ENCODE measurements around the gene MAGED1.

MAGED1 gene

GRCh38 chrX:51862920-51863319 lies 30.5 kb upstream of the MAGED1 start:
- no peaks in the 10 kb centered on the region for H3K4me1 ChIP-seq (ENCODE audit: control insufficient read depth in 5 of 5, insufficient read depth in 5 of 5, low read length in 5 of 5)
- H3K36me3 ChIP-seq (ENCODE audit: control insufficient read depth in 5 of 5, insufficient read depth in 5 of 5, low read length in 5 of 5), result no peaks in the 10 kb centered on the region
- no peaks in the 10 kb centered on the region for H3K27me3 ChIP-seq (ENCODE audit: control insufficient read depth in 5 of 5, insufficient read depth in 4 of 5, low read length in 5 of 5)
- H3K9me3 ChIP-seq (ENCODE audit: control insufficient read depth in 5 of 5, low read length in 5 of 5), result no peaks in the 10 kb centered on the region
- no peak overlapping the region for H3K9ac ChIP-seq (ENCODE audit: low read length in 5 of 5)
- no peak overlapping the region for H3K27ac ChIP-seq (ENCODE audit: low read depth, low read length)
- no peak overlapping the region for H3K4me3 ChIP-seq (ENCODE audit: low read depth in 1 of 5, low read length in 5 of 5)

GRCh38 chrX:51866210-51866609 lies 27.2 kb upstream of the MAGED1 start:
- no peaks in the 10 kb centered on the region for H3K4me1 ChIP-seq (ENCODE audit: control insufficient read depth in 5 of 5, insufficient read depth in 5 of 5, low read length in 5 of 5)
- peaks cover 0 to 3% (median 0%) of the 10 kb centered on the region in 5 donors for H3K27me3 ChIP-seq (ENCODE audit: control insufficient read depth in 5 of 5, insufficient read depth in 4 of 5, low read length in 5 of 5)
- no peak overlapping the region for H3K9ac ChIP-seq (ENCODE audit: low read length in 5 of 5)
- no peaks in the 10 kb centered on the region for H3K36me3 ChIP-seq (ENCODE audit: control insufficient read depth in 5 of 5, insufficient read depth in 5 of 5, low read length in 5 of 5)
- H3K27ac ChIP-seq (ENCODE audit: low read depth, low read length), result no peak overlapping the region
- no peak overlapping the region for H3K4me3 ChIP-seq (ENCODE audit: low read depth in 1 of 5, low read length in 5 of 5)
- H3K9me3 ChIP-seq (ENCODE audit: control insufficient read depth in 5 of 5, low read length in 5 of 5), result no peaks in the 10 kb centered on the region

GRCh38 chrX:51867626-51868025 lies 25.8 kb upstream of the MAGED1 start:
- no peak overlapping the region for H3K4me3 ChIP-seq (ENCODE audit: low read depth in 1 of 5, low read length in 5 of 5)
- H3K27me3 ChIP-seq (ENCODE audit: control insufficient read depth in 5 of 5, insufficient read depth in 4 of 5, low read length in 5 of 5), result peaks cover 0 to 3% (median 0%) of the 10 kb centered on the region in 5 donors
- H3K9ac ChIP-seq (ENCODE audit: low read length in 5 of 5), result no peak overlapping the region
- H3K4me1 ChIP-seq (ENCODE audit: control insufficient read depth in 5 of 5, insufficient read depth in 5 of 5, low read length in 5 of 5), result no peaks in the 10 kb centered on the region
- no peaks in the 10 kb centered on the region for H3K9me3 ChIP-seq (ENCODE audit: control insufficient read depth in 5 of 5, low read length in 5 of 5)
- no peak overlapping the region for H3K27ac ChIP-seq (ENCODE audit: low read depth, low read length)
- H3K36me3 ChIP-seq (ENCODE audit: control insufficient read depth in 5 of 5, insufficient read depth in 5 of 5, low read length in 5 of 5), result no peaks in the 10 kb centered on the region

DNA sequence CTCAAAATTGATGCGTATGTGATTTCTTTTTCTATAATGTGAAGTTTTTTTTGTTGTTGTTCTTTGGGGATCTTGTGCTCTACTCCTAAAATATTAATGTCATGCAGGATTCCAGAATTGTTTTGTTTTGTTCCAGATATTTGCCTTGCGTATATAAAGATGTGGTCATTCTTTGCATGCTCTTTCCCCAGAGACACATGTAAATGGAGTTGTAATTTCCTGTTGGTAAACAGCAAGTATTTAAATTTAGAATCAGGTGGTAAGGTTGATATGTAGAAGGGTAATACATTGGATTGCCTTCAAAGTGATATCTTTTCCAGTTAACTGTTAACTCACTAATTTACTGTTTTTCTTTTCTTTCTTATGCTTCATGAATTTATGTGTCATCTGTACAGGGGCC lies 23.1 kb upstream of the MAGED1 start:
- no peak overlapping the region for H3K4me3 ChIP-seq (ENCODE audit: low read depth in 1 of 5, low read length in 5 of 5)
- H3K36me3 ChIP-seq (ENCODE audit: control insufficient read depth in 5 of 5, insufficient read depth in 5 of 5, low read length in 5 of 5), result no peaks in the 10 kb centered on the region
- peaks cover 0 to 5% (median 0%) of the 10 kb centered on the region in 5 donors for H3K27me3 ChIP-seq (ENCODE audit: control insufficient read depth in 5 of 5, insufficient read depth in 4 of 5, low read length in 5 of 5)
- no peaks in the 10 kb centered on the region for H3K4me1 ChIP-seq (ENCODE audit: control insufficient read depth in 5 of 5, insufficient read depth in 5 of 5, low read length in 5 of 5)
- no peak overlapping the region for H3K27ac ChIP-seq (ENCODE audit: low read depth, low read length)
- H3K9me3 ChIP-seq (ENCODE audit: control insufficient read depth in 5 of 5, low read length in 5 of 5), result no peaks in the 10 kb centered on the region
- H3K9ac ChIP-seq (ENCODE audit: low read length in 5 of 5), result no peak overlapping the region

DNA sequence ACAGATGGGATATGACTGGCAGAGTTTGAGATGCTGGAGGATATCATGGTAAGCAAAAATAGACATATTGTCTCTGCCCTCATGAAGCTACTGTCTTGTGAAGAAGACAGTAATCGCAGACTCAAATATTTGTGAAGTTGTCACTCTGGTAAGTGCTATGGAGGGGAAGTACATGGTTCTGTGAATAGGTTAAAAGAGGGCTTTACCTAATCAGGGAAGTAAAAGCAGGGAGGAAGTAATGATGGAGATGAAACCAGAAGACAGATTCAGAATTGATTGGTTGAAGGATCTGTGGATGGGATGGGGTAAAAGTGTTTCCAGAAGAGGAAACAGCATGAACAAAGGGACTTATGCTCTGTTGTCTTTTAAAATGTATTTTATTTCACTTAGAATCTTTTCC lies 19.3 kb upstream of the MAGED1 start:
- Histone ChIP-seq H3K27ac (ENCODE audit: low read depth, low read length) (no peak overlapping the region), H3K36me3 (ENCODE audit: control insufficient read depth in 5 of 5, insufficient read depth in 5 of 5, low read length in 5 of 5) (no peaks in the 10 kb centered on the region), H3K9me3 (ENCODE audit: control insufficient read depth in 5 of 5, low read length in 5 of 5) (no peaks in the 10 kb centered on the region), H3K4me3 (ENCODE audit: low read depth in 1 of 5, low read length in 5 of 5) (no peak overlapping the region), H3K27me3 (ENCODE audit: control insufficient read depth in 5 of 5, insufficient read depth in 4 of 5, low read length in 5 of 5) (peaks cover 0 to 9% (median 0%) of the 10 kb centered on the region in 5 donors), H3K9ac (ENCODE audit: low read length in 5 of 5) (no peak overlapping the region), H3K4me1 (ENCODE audit: control insufficient read depth in 5 of 5, insufficient read depth in 5 of 5, low read length in 5 of 5) (no peaks in the 10 kb centered on the region)

DNA sequence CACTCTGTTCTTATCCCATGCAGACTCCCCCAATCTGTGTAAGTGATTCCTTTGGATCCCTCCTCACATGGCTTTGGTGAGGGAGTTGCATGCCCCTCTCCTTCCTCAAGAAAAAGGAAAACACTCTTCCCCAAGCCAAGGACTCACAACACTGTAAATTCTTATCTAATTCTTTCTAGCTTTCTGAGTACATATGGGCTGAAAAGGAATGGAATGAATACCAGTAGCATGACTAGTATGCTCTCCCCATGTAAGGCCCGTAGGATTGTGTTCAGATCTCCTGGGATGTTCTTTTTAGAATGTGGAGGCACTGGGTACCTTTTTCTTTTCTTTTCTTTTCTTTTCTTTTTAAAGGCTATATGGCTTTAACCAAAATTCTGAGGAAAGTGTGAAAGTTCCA lies 17.0 kb upstream of the MAGED1 start:
- H3K27ac ChIP-seq (ENCODE audit: low read depth, low read length), result no peak overlapping the region
- H3K9me3 ChIP-seq (ENCODE audit: control insufficient read depth in 5 of 5, low read length in 5 of 5), result no peaks in the 10 kb centered on the region
- H3K4me3 ChIP-seq (ENCODE audit: low read depth in 1 of 5, low read length in 5 of 5), result no peak overlapping the region
- H3K36me3 ChIP-seq (ENCODE audit: control insufficient read depth in 5 of 5, insufficient read depth in 5 of 5, low read length in 5 of 5), result no peaks in the 10 kb centered on the region
- H3K4me1 ChIP-seq (ENCODE audit: control insufficient read depth in 5 of 5, insufficient read depth in 5 of 5, low read length in 5 of 5), result no peaks in the 10 kb centered on the region
- no peak overlapping the region for H3K9ac ChIP-seq (ENCODE audit: low read length in 5 of 5)
- peaks cover 0 to 9% (median 5%) of the 10 kb centered on the region in 5 donors for H3K27me3 ChIP-seq (ENCODE audit: control insufficient read depth in 5 of 5, insufficient read depth in 4 of 5, low read length in 5 of 5)

DNA sequence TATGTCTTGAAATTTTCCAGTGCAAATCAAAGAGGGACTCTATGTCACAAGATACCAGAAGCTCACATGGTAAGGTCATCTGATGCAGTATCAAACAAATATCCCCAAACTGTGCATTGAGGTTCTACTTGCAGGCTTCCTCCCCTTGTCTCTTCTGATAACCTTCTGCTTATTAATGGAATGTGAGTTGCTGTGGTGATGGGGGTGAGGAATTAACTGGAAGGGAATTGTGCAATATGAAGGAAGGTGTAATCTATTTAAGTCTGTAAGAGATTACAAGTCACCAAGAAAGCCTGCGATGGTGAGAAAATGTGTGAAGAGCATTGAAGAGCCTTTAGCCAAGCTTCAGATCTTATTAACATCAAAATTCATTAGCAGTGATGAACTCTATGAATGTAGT lies 15.4 kb upstream of the MAGED1 start:
- Histone ChIP-seq H3K9me3 (ENCODE audit: control insufficient read depth in 5 of 5, low read length in 5 of 5) (no peaks in the 10 kb centered on the region), H3K9ac (ENCODE audit: low read length in 5 of 5) (no peak overlapping the region), H3K36me3 (ENCODE audit: control insufficient read depth in 5 of 5, insufficient read depth in 5 of 5, low read length in 5 of 5) (no peaks in the 10 kb centered on the region), H3K27me3 (ENCODE audit: control insufficient read depth in 5 of 5, insufficient read depth in 4 of 5, low read length in 5 of 5) (peaks cover 0 to 10% (median 5%) of the 10 kb centered on the region in 5 donors), H3K4me3 (ENCODE audit: low read depth in 1 of 5, low read length in 5 of 5) (no peak overlapping the region), H3K4me1 (ENCODE audit: control insufficient read depth in 5 of 5, insufficient read depth in 5 of 5, low read length in 5 of 5) (no peaks in the 10 kb centered on the region), H3K27ac (ENCODE audit: low read depth, low read length) (no peak overlapping the region)

GRCh38 chrX:51889851-51890250 lies 3.6 kb upstream of the MAGED1 start:
- Histone ChIP-seq H3K9me3 (ENCODE audit: control insufficient read depth in 5 of 5, low read length in 5 of 5) (peaks cover 0 to 2% (median 0%) of the 10 kb centered on the region in 5 donors), H3K9ac (ENCODE audit: low read length in 5 of 5) (no peak overlapping the region), H3K27me3 (ENCODE audit: control insufficient read depth in 5 of 5, insufficient read depth in 4 of 5, low read length in 5 of 5) (peaks cover 0 to 3% (median 0%) of the 10 kb centered on the region in 5 donors), H3K36me3 (ENCODE audit: control insufficient read depth in 5 of 5, insufficient read depth in 5 of 5, low read length in 5 of 5) (no peaks in the 10 kb centered on the region), H3K27ac (ENCODE audit: low read depth, low read length) (no peak overlapping the region), H3K4me3 (ENCODE audit: low read depth in 1 of 5, low read length in 5 of 5) (no peak overlapping the region), H3K4me1 (ENCODE audit: control insufficient read depth in 5 of 5, insufficient read depth in 5 of 5, low read length in 5 of 5) (peaks cover 0 to 22% (median 13%) of the 10 kb centered on the region in 5 donors)

DNA sequence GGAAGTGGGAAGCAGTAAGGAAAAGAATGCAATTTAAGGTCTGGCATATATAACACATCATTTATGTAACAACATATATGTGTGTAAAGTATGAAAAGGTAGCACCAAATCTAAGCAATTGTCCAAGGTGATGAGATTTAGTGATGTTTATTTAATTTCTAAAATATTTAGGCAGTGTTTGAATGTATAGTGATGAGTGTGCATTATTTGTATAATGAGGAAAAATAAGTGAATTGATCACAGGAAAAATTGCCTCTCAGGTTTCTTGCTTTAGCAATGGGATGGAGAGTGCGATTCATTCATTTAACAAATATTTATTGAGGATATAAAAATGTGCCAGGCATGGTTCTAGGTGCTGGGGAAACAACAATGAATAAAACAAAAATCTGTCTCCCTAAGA lies 2.2 kb upstream of the MAGED1 start:
- H3K4me1 ChIP-seq (ENCODE audit: control insufficient read depth in 5 of 5, insufficient read depth in 5 of 5, low read length in 5 of 5), result peaks cover 0 to 29% (median 18%) of the 10 kb centered on the region in 5 donors
- peaks cover 0 to 8% (median 0%) of the 10 kb centered on the region in 5 donors for H3K27me3 ChIP-seq (ENCODE audit: control insufficient read depth in 5 of 5, insufficient read depth in 4 of 5, low read length in 5 of 5)
- H3K36me3 ChIP-seq (ENCODE audit: control insufficient read depth in 5 of 5, insufficient read depth in 5 of 5, low read length in 5 of 5), result peaks cover 0 to 3% (median 0%) of the 10 kb centered on the region in 5 donors
- no peak overlapping the region for H3K27ac ChIP-seq (ENCODE audit: low read depth, low read length)
- H3K4me3 ChIP-seq (ENCODE audit: low read depth in 1 of 5, low read length in 5 of 5), result no peak overlapping the region
- no peak overlapping the region for H3K9ac ChIP-seq (ENCODE audit: low read length in 5 of 5)
- H3K9me3 ChIP-seq (ENCODE audit: control insufficient read depth in 5 of 5, low read length in 5 of 5), result peaks cover 0 to 2% (median 0%) of the 10 kb centered on the region in 5 donors

GRCh38 chrX:51891821-51892551 lies 1.4 kb upstream of the MAGED1 start:
- no peak overlapping the region for H3K9ac ChIP-seq (ENCODE audit: low read length in 5 of 5)
- H3K27ac ChIP-seq (ENCODE audit: low read depth, low read length), result no peak overlapping the region
- peaks cover 0 to 9% (median 0%) of the 10 kb centered on the region in 5 donors for H3K27me3 ChIP-seq (ENCODE audit: control insufficient read depth in 5 of 5, insufficient read depth in 4 of 5, low read length in 5 of 5)

More at GRCh38 chrX:51891821-51892551, 1.4 kb upstream of the MAGED1 start:
- no peak overlapping the region for H3K4me3 ChIP-seq (ENCODE audit: low read depth in 1 of 5, low read length in 5 of 5)
- peaks cover 0 to 29% (median 18%) of the 10 kb centered on the region in 5 donors for H3K4me1 ChIP-seq (ENCODE audit: control insufficient read depth in 5 of 5, insufficient read depth in 5 of 5, low read length in 5 of 5)
- H3K9me3 ChIP-seq (ENCODE audit: control insufficient read depth in 5 of 5, low read length in 5 of 5), result peaks cover 0 to 2% (median 0%) of the 10 kb centered on the region in 5 donors
- H3K36me3 ChIP-seq (ENCODE audit: control insufficient read depth in 5 of 5, insufficient read depth in 5 of 5, low read length in 5 of 5), result peaks cover 0 to 10% (median 5%) of the 10 kb centered on the region in 5 donors

Measured in subcutaneous abdominal adipose tissue (tissue), 5 donors.